Measurements from ENCODE around the gene TMEM245. TPM values are rescaled to one million over a fixed set of nuclear protein-coding genes. Genes with fewer than 3 reads are reported as not detected.

The TMEM245 gene
- total RNA-seq, 1 experiment from 2014 or later, result 59.8 TPM

DNA sequence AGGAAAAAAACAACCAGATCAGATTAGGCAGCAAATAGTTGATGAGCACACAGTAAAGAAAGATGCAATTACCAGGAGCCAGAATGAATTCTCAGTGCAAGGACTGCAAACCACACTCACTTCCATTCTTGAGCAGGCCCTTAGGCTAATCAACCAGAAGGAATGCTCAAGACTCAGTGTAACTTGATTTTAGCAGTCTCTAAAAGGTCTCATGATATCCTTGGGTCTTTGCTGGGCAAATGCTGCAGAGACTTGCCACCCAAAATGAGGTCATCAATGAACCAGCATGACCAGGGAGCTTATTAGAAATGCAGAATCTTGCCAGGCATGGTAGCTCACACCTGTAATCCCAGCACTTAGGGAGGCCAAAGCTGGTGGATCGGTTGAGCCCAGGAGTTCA, 20.1 kb upstream of the TMEM245 start:
- no peak for TF ChIP-seq EZH2 (IDR thresholded peaks at IDR 0.05; ENCODE audit: borderline replicate concordance, low read depth, low read length, poor library complexity, severe bottlenecking)
- TF ChIP-seq, protein P1, sequence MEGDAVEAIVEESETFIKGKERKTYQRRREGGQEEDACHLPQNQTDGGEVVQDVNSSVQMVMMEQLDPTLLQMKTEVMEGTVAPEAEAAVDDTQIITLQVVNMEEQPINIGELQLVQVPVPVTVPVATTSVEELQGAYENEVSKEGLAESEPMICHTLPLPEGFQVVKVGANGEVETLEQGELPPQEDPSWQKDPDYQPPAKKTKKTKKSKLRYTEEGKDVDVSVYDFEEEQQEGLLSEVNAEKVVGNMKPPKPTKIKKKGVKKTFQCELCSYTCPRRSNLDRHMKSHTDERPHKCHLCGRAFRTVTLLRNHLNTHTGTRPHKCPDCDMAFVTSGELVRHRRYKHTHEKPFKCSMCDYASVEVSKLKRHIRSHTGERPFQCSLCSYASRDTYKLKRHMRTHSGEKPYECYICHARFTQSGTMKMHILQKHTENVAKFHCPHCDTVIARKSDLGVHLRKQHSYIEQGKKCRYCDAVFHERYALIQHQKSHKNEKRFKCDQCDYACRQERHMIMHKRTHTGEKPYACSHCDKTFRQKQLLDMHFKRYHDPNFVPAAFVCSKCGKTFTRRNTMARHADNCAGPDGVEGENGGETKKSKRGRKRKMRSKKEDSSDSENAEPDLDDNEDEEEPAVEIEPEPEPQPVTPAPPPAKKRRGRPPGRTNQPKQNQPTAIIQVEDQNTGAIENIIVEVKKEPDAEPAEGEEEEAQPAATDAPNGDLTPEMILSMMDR (conservative IDR thresholded peaks at IDR 0.05; ENCODE audit: low read depth, low read length), result no peak
- ChIA-PET CTCF (no interaction called here), POLR2A (ENCODE audit: low non-redundant PET) (no interaction called here)
- no peak overlapping the region for H3K4me3 ChIP-seq (ENCODE audit: low read depth, low read length, poor library complexity, severe bottlenecking)
- no peak overlapping the region for H3K27ac ChIP-seq (ENCODE audit: low read depth, low read length, poor library complexity, severe bottlenecking)
- H3K4me1 ChIP-seq (ENCODE audit: insufficient read depth, low read length, poor library complexity, severe bottlenecking), result no peaks in the 10 kb centered on the region
- no TSS peak for BruUV-seq (replicated peaks)
- H3K9me3 ChIP-seq (ENCODE audit: low read depth, low read length, poor library complexity, severe bottlenecking), result no peaks in the 10 kb centered on the region
- peaks cover 5% of the 10 kb centered on the region for H3K27me3 ChIP-seq (replicated peaks; ENCODE audit: insufficient read depth, low read depth, low read length, poor library complexity)
- H3K36me3 ChIP-seq (ENCODE audit: insufficient read depth, low read length, poor library complexity, severe bottlenecking), result no peaks in the 10 kb centered on the region
- no peak for DNase-seq (ENCODE audit: low spot score)
- intact Hi-C loops (cut with micrococcal nuclease; ENCODE audit: unreplicated experiment), result no loop called here

DNA sequence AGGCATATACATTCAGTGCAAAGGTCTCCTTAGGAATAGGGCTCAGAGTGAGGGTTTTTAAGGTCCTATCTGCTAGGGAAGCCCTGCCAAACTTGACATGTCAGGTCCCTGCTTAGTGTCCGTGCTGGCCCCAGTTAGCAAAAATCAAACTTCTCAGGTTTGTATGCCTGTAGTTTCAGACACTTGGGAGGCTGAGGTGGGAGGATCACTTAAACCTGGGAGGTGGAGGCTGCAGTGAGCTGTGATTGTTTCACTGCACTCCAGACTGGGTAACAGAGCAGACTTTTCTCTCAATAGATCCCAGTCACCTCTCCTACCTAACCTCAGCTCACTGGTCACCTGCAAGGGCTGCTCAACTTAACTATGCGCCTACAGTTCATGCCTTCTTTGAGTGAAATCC, 18.7 kb upstream of the TMEM245 start:
- Histone ChIP-seq H3K4me1 (ENCODE audit: insufficient read depth, low read length, poor library complexity, severe bottlenecking) (no peaks in the 10 kb centered on the region), H3K4me3 (ENCODE audit: low read depth, low read length, poor library complexity, severe bottlenecking) (no peak overlapping the region), H3K27me3 (replicated peaks; ENCODE audit: insufficient read depth, low read depth, low read length, poor library complexity) (peaks cover 5% of the 10 kb centered on the region), H3K27ac (ENCODE audit: low read depth, low read length, poor library complexity, severe bottlenecking) (no peak overlapping the region), H3K9me3 (ENCODE audit: low read depth, low read length, poor library complexity, severe bottlenecking) (no peaks in the 10 kb centered on the region), H3K36me3 (ENCODE audit: insufficient read depth, low read length, poor library complexity, severe bottlenecking) (no peaks in the 10 kb centered on the region)
- CTCF ChIA-PET, result no interaction called here
- POLR2A ChIA-PET (ENCODE audit: low non-redundant PET), result no interaction called here
- intact Hi-C loops (cut with micrococcal nuclease; ENCODE audit: unreplicated experiment), result no loop called here
- TF ChIP-seq, protein P1 (conservative IDR thresholded peaks at IDR 0.05; ENCODE audit: low read depth, low read length), result no peak
- TF ChIP-seq EZH2 (IDR thresholded peaks at IDR 0.05; ENCODE audit: borderline replicate concordance, low read depth, low read length, poor library complexity, severe bottlenecking), result no peak
- DNase-seq (ENCODE audit: low spot score), result no peak
- BruUV-seq (replicated peaks), result no TSS peak

DNA sequence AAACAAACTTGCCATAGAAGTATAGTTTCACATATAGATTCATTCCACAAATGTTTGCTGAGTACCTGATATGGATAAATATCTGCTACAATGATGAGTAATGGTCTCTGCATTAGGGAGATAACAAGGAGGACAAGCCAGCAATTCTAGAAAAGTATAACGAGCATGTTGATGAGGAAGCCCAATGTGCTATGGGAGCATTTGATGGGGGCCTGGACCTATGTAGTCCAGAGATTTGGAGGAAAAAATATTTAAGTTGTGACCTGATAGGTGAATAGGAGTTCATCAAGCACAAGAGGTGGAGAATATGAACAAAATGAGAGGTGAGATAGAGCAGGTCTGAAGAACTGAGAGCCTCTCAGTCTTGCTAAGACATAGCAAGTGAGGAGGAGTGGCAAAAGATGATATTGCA, 14.4 kb upstream of the TMEM245 start:
- BruUV-seq (replicated peaks), result no TSS peak
- H3K27ac ChIP-seq (ENCODE audit: low read depth, low read length, poor library complexity, severe bottlenecking), result no peak overlapping the region
- ChIA-PET POLR2A (ENCODE audit: low non-redundant PET) (no interaction called here), CTCF (no interaction called here)
- no peak for DNase-seq (ENCODE audit: low spot score)
- H3K4me3 ChIP-seq (ENCODE audit: low read depth, low read length, poor library complexity, severe bottlenecking), result no peak overlapping the region
- H3K4me1 ChIP-seq (ENCODE audit: insufficient read depth, low read length, poor library complexity, severe bottlenecking), result no peaks in the 10 kb centered on the region
- H3K36me3 ChIP-seq (ENCODE audit: insufficient read depth, low read length, poor library complexity, severe bottlenecking), result no peaks in the 10 kb centered on the region
- H3K27me3 ChIP-seq (replicated peaks; ENCODE audit: insufficient read depth, low read depth, low read length, poor library complexity), result peaks cover 5% of the 10 kb centered on the region
- intact Hi-C loops (cut with micrococcal nuclease; ENCODE audit: unreplicated experiment), result no loop called here
- TF ChIP-seq, protein P1 (conservative IDR thresholded peaks at IDR 0.05; ENCODE audit: low read depth, low read length), result no peak
- TF ChIP-seq EZH2 (IDR thresholded peaks at IDR 0.05; ENCODE audit: borderline replicate concordance, low read depth, low read length, poor library complexity, severe bottlenecking), result no peak
- H3K9me3 ChIP-seq (ENCODE audit: low read depth, low read length, poor library complexity, severe bottlenecking), result no peaks in the 10 kb centered on the region
